HepG2 (cell line): Measurements from ENCODE around the gene EBF4. TPM values are rescaled to one million over a fixed set of nuclear protein-coding genes. Genes with fewer than 3 reads are reported as not detected.

ENCODE experiments used
- CBX5 ChIP-seq: sonication (generic); formaldehyde crosslinking; IDR thresholded peaks from 2 replicates; pipeline ENCODE4 v1.4.0; 2020; ENCODE audit warnings: missing genetic modification reagents, borderline replicate concordance
- GRHL1 ChIP-seq: sonication (generic); formaldehyde crosslinking; conservative IDR thresholded peaks from 2 replicates; pipeline ENCODE4 v1.8.0; 2022; ENCODE audit warnings: missing genetic modification reagents
- HNRNPH1 ChIP-seq: fragments of 200-400 bp; formaldehyde crosslinking; optimal IDR thresholded peaks from 2 replicates; pipeline ENCODE3; 2017; ENCODE audit warnings: mild to moderate bottlenecking, low read depth, low read length
- NFKBIZ ChIP-seq: IDR thresholded peaks from 2 replicates; pipeline ENCODE4 v1.6.1; 2018; ENCODE audit warnings: missing genetic modification reagents, missing compliant biosample characterization
- POLR2AphosphoS5 ChIP-seq: IDR thresholded peaks from 2 replicates; pipeline ENCODE4 v1.6.1; 2012; ENCODE audit warnings: low read depth, low read length
- PPARG ChIP-seq: conservative IDR thresholded peaks from 2 replicates; pipeline ENCODE4 v1.6.1; 2016; ENCODE audit warnings: missing biosample characterization, missing genetic modification reagents
- RELA ChIP-seq: sonication (generic); formaldehyde crosslinking; IDR thresholded peaks from 2 replicates; pipeline ENCODE4 v1.4.0; 2020; ENCODE audit warnings: missing genetic modification reagents
- SETDB1 ChIP-seq: sonication (generic); formaldehyde crosslinking; IDR thresholded peaks from 2 replicates; pipeline ENCODE4 v1.5.1; 2020; ENCODE audit warnings: missing genetic modification reagents, mild to moderate bottlenecking, borderline replicate concordance
- SRSF1 ChIP-seq: fragments of 200-400 bp; formaldehyde crosslinking; optimal IDR thresholded peaks from 2 replicates; pipeline ENCODE3; 2017; ENCODE audit warnings: mild to moderate bottlenecking, low read depth, low read length, moderate library complexity
- TBP ChIP-seq: sonication (generic); formaldehyde crosslinking; IDR thresholded peaks from 2 replicates; pipeline ENCODE4 v1.5.0; 2020; ENCODE audit warnings: missing genetic modification reagents
- THAP9 ChIP-seq: sonication (generic); formaldehyde crosslinking; IDR thresholded peaks from 2 replicates; pipeline ENCODE4; 2020; ENCODE audit warnings: missing genetic modification reagents, mild to moderate bottlenecking, borderline replicate concordance
- U2AF2 ChIP-seq: fragments of 200-400 bp; formaldehyde crosslinking; IDR thresholded peaks from 2 replicates; pipeline ENCODE4 v1.6.1; 2017; ENCODE audit warnings: low read depth, mild to moderate bottlenecking, low read length
- YEATS2 ChIP-seq: sonication (generic); formaldehyde crosslinking; IDR thresholded peaks from 2 replicates; pipeline ENCODE4 v1.4.0; 2020; ENCODE audit warnings: missing genetic modification reagents, borderline replicate concordance
- ZBTB10 ChIP-seq: sonication (generic); formaldehyde crosslinking; IDR thresholded peaks from 2 replicates; pipeline ENCODE4 v1.4.0; 2020; ENCODE audit warnings: missing genetic modification reagents, borderline replicate concordance
- ZBTB3 ChIP-seq: sonication (generic); formaldehyde crosslinking; IDR thresholded peaks from 2 replicates; pipeline ENCODE4 v1.4.0; 2020; ENCODE audit warnings: low read depth, mild to moderate bottlenecking, moderate library complexity, missing genetic modification reagents, borderline replicate concordance
- ZNF256 ChIP-seq: sonication (generic); formaldehyde crosslinking; conservative IDR thresholded peaks from 2 replicates; pipeline ENCODE4 v1.4.0; 2020; ENCODE audit warnings: missing genetic modification reagents
- ZNF260 ChIP-seq: sonication (generic); formaldehyde crosslinking; IDR thresholded peaks from 2 replicates; pipeline ENCODE4 v1.4.0; 2020; ENCODE audit warnings: missing genetic modification reagents, low read depth, mild to moderate bottlenecking, borderline replicate concordance
- ZNF547 ChIP-seq: sonication (generic); formaldehyde crosslinking; IDR thresholded peaks from 2 replicates; pipeline ENCODE4 v1.5.1; 2020; ENCODE audit warnings: mild to moderate bottlenecking, missing genetic modification reagents
- ZNF563 ChIP-seq: sonication (generic); formaldehyde crosslinking; IDR thresholded peaks from 2 replicates; pipeline ENCODE4 v1.8.0; 2022; ENCODE audit warnings: mild to moderate bottlenecking, moderate library complexity, missing genetic modification reagents
- ZNF639 ChIP-seq: conservative IDR thresholded peaks from 2 replicates; pipeline ENCODE4 v1.6.1; 2018; ENCODE audit warnings: missing genetic modification reagents
- ZNF670 ChIP-seq: sonication (generic); formaldehyde crosslinking; IDR thresholded peaks from 2 replicates; pipeline ENCODE4 v1.8.0; 2022; ENCODE audit warnings: mild to moderate bottlenecking, missing genetic modification reagents, borderline replicate concordance
- polyA plus RNA-seq, 8 experiments: library from polyadenylated mRNA; depleted of rRNA in 3 of 8; stranded (reverse) in 7 of 8; unstranded in 1 of 8; fragments of >200 nt; fragmentation: Illumina TruSeq in 4 of 8; extraction: Trizol in 4 of 8; gene quantifications; 2 replicates each; pipeline versions ENCODE4 v1.2.1 to v1.2.3, GENCODE V29; 2011 to 2016; ENCODE audit warnings: low read depth in 4 of 8, missing spikeins in 1 of 8, mixed read lengths in 1 of 8; ENCODE audit not compliant: insufficient read depth in 1 of 8
- total RNA-seq, 5 experiments: library from RNA; depleted of rRNA; stranded (reverse); fragments of >200 nt; fragmentation: Illumina TruSeq; extraction: Trizol; gene quantifications; 2 replicates each; pipeline ENCODE4 v1.2.3, GENCODE V29; 2016; ENCODE audit warnings: low read depth in 1 of 5

EBF4 gene
- total and polyA plus RNA-seq, 2 of the 13 experiments (the other 11 are each of a cell fraction or from before 2014, with no cell fraction given) = 0.84 to 2.2 TPM

- TF ChIP-seq ZBTB10 (CRISPR knock-in tag) (no peak), GRHL1 (CRISPR knock-in tag) (no peak), SETDB1 (peak; percentile 69; the same call in 1 of the 2 replicates), RELA (CRISPR knock-in tag) (no peak), CBX5 (no peak), ZBTB3 (CRISPR knock-in tag) (no peak), HNRNPH1 (no peak), ZNF639 (CRISPR knock-in tag) (no peak), POLR2AphosphoS5 (no peak), ZNF260 (no peak), ZNF563 (peak; percentile 43), NFKBIZ (CRISPR knock-in tag) (no peak), TBP (CRISPR knock-in tag) (no peak), PPARG (no peak), ZNF547 (CRISPR knock-in tag) (peak; percentile 73; the same call in 1 of the 2 replicates), U2AF2 (no peak), SRSF1 (peak; percentile 67), THAP9 (CRISPR knock-in tag) (no peak), ZNF256 (CRISPR knock-in tag) (no peak), YEATS2 (CRISPR knock-in tag) (no peak; the same call in 1 of the 2 replicates), ZNF670 (CRISPR knock-in tag) (no peak)
These were observed 60.2 kb downstream of the EBF4 start (continued) for GRCh38 chr20:2752567-2753460.
